Keratinocyte (primary cell): ENCODE results near the gene RPL4. TPM values are rescaled to one million over a fixed set of nuclear protein-coding genes. Genes with fewer than 3 reads are reported as not detected.

Source experiments
- DNase-seq: peaks from one replicate; pipeline ENCODE4 v3.0.0-alpha.2; 2011; ENCODE audit warnings: low read depth, missing footprints, low spot score
- FAIRE-seq: peaks from 2 replicates; lab custom pipeline; 2011; peaks lifted over from hg19 to GRCh38; lab: Jason Lieb, UNC
- H2AFZ ChIP-seq: 2 replicates; pipeline ENCODE4 v1.6.0; 2012; ENCODE audit warnings: low read length, control low read depth, inconsistent platforms; ENCODE audit not compliant: control insufficient read depth
- H3K27ac ChIP-seq: 2 replicates; pipeline ENCODE4 v1.5.1; 2011; ENCODE audit warnings: low read length; ENCODE audit not compliant: control insufficient read depth, insufficient read depth
- H3K27me3 ChIP-seq: 3 replicates; pipeline ENCODE4 v1.6.0; 2011; ENCODE audit warnings: low read length; ENCODE audit not compliant: control insufficient read depth, insufficient read depth; ENCODE audit errors: extremely low read depth
- H3K36me3 ChIP-seq, 2 experiments: 2 replicates in 1 of 2; 3 replicates in 1 of 2; pipeline ENCODE4 v1.5.1; 2011; ENCODE audit warnings: low read length in 2 of 2, mild to moderate bottlenecking in 1 of 2; ENCODE audit not compliant: control insufficient read depth in 2 of 2, insufficient read depth in 2 of 2; ENCODE audit errors: extremely low read depth in 1 of 2
- H3K4me1 ChIP-seq: 3 replicates; pipeline ENCODE4 v1.5.1; 2011; ENCODE audit warnings: low read length; ENCODE audit not compliant: control insufficient read depth, insufficient read depth; ENCODE audit errors: extremely low read depth
- H3K4me2 ChIP-seq: 3 replicates; pipeline ENCODE4 v1.6.0; 2011; ENCODE audit warnings: low read depth, low read length; ENCODE audit not compliant: control insufficient read depth, insufficient read depth; ENCODE audit errors: extremely low read depth
- H3K4me3 ChIP-seq, 3 experiments: fragments of 200-600 bp in 1 of 3; sonication (generic) in 1 of 3; 2 replicates in 2 of 3; 3 replicates in 1 of 3; pipeline ENCODE4 v1.5.1; 2011 to 2016; ENCODE audit warnings: low read length in 3 of 3, mild to moderate bottlenecking in 3 of 3, control low read depth in 2 of 3, inconsistent platforms in 1 of 3, low read depth in 1 of 3, mixed read lengths in 1 of 3, mixed run types in 1 of 3, moderate library complexity in 1 of 3; ENCODE audit not compliant: control insufficient read depth in 2 of 3, insufficient read depth in 2 of 3; ENCODE audit errors: extremely low read depth in 1 of 3
- H3K79me2 ChIP-seq: 2 replicates; pipeline ENCODE4 v1.6.0; 2012; ENCODE audit warnings: low read length; ENCODE audit not compliant: control insufficient read depth, insufficient read depth
- H3K9ac ChIP-seq: 3 replicates; pipeline ENCODE4 v1.6.0; 2011; ENCODE audit warnings: low read length; ENCODE audit not compliant: control insufficient read depth, insufficient read depth; ENCODE audit errors: extremely low read depth
- H3K9me1 ChIP-seq: 3 replicates; pipeline ENCODE4 v1.6.0; 2011; ENCODE audit warnings: low read length; ENCODE audit not compliant: control insufficient read depth, insufficient read depth; ENCODE audit errors: extremely low read depth
- H3K9me3 ChIP-seq: 2 replicates; pipeline ENCODE4 v1.5.1; 2012; ENCODE audit warnings: low read depth, low read length; ENCODE audit not compliant: control insufficient read depth
- H4K20me1 ChIP-seq: 3 replicates; pipeline ENCODE4 v1.6.0; 2011; ENCODE audit warnings: low read length; ENCODE audit not compliant: control insufficient read depth, insufficient read depth; ENCODE audit errors: extremely low read depth
- CTCF ChIP-seq, 3 experiments: IDR thresholded peaks in 1 of 3; conservative IDR thresholded peaks in 1 of 3; optimal IDR thresholded peaks in 1 of 3; 2 replicates in 2 of 3; 3 replicates in 1 of 3; pipeline versions ENCODE3 to v1.5.1; 2011; ENCODE audit warnings: low read length in 3 of 3, mild to moderate bottlenecking in 3 of 3, moderate library complexity in 2 of 3, control low read depth in 1 of 3, inconsistent platforms in 1 of 3; ENCODE audit not compliant: insufficient read depth in 2 of 3; ENCODE audit errors: extremely low read depth in 1 of 3
- EZH2 ChIP-seq: IDR thresholded peaks from one replicate; pipeline ENCODE4 v1.6.1; 2012; ENCODE audit warnings: inconsistent platforms, mild to moderate bottlenecking, low read length, moderate library complexity
- dilution Hi-C: fragments of 300-500 bp; cut with MboI; formaldehyde crosslinking; loops from one replicate; pipeline ENCODE4 v1.7.0; 2020; ENCODE audit warnings: low sequenced_read_pairs; ENCODE audit not compliant: extremely low pct_ligation_motif_present
- polyA plus RNA-seq, 5 experiments: library from polyadenylated mRNA; depleted of rRNA in 3 of 5; stranded (reverse) in 3 of 5; stranded (forward) in 1 of 5; unstranded in 1 of 5; fragments of >200 nt; gene quantifications; 1 replicate in 1 of 5; 2 replicates in 3 of 5; 3 replicates in 1 of 5; pipeline versions ENCODE4 v1.2.1 to v1.2.3, GENCODE V29; 2011 to 2012; ENCODE audit warnings: missing spikeins in 2 of 5, low read depth in 1 of 5, low replicate concordance in 1 of 5

RPL4 gene
- polyA plus RNA-seq, 1 donor (not counting 4 experiments of a cell fraction or from before 2014, with no cell fraction given) = 4,989 TPM

- no peak for FAIRE-seq
- dilution Hi-C loops = no loop called here
- H3K27ac ChIP-seq = no peak overlapping the region
- H3K9me3 ChIP-seq = no peaks in the 10 kb centered on the region
- no peaks in the 10 kb centered on the region for H4K20me1 ChIP-seq
- peaks cover 4% of the 10 kb centered on the region for H3K79me2 ChIP-seq
- H3K4me3 ChIP-seq = no peak overlapping the region
- H3K9ac ChIP-seq = no peak overlapping the region
- DNase-seq = no peak
- H3K27me3 ChIP-seq = no peaks in the 10 kb centered on the region
- H3K4me2 ChIP-seq = no peak overlapping the region
- H2AFZ ChIP-seq = no peak overlapping the region
- TF ChIP-seq EZH2 (no peak), CTCF (optimal IDR thresholded peaks at IDR 0.05 in 1 of 3, IDR thresholded peaks at IDR 0.05 in 1 of 3, conservative IDR thresholded peaks at IDR 0.05 in 1 of 3; ENCODE audit: extremely low read depth in 1 of 3, insufficient read depth in 2 of 3, low read length in 3 of 3) (no peak)
- H3K9me1 ChIP-seq = no peaks in the 10 kb centered on the region
- peaks cover 17 to 34% of the 10 kb centered on the region in 2 experiments for H3K36me3 ChIP-seq
- H3K4me1 ChIP-seq = peaks cover 4% of the 10 kb centered on the region
Measured at GRCh38 chr15:66491846-66492245, 12.8 kb downstream of the RPL4 start.

GRCh38 chr15:66489179-66489791, 15.4 kb downstream of the RPL4 start:
- Histone ChIP-seq H3K9me3 (no peaks in the 10 kb centered on the region), H3K36me3 (peaks cover 23 to 43% of the 10 kb centered on the region in 2 experiments), H3K4me3 (no peak overlapping the region), H4K20me1 (no peaks in the 10 kb centered on the region), H3K4me1 (peaks cover 2% of the 10 kb centered on the region), H3K9ac (no peak overlapping the region), H2AFZ (no peak overlapping the region), H3K79me2 (peaks cover 6% of the 10 kb centered on the region), H3K27ac (no peak overlapping the region), H3K9me1 (no peaks in the 10 kb centered on the region), H3K4me2 (no peak overlapping the region), H3K27me3 (no peaks in the 10 kb centered on the region)
- FAIRE-seq (no peak), DNase-seq (no peak)
- dilution Hi-C loops = no loop called here
- TF ChIP-seq CTCF (optimal IDR thresholded peaks at IDR 0.05 in 1 of 3, IDR thresholded peaks at IDR 0.05 in 1 of 3, conservative IDR thresholded peaks at IDR 0.05 in 1 of 3; ENCODE audit: extremely low read depth in 1 of 3, insufficient read depth in 2 of 3, low read length in 3 of 3) (no peak), EZH2 (no peak)
